Spleen (tissue), 11 donors: ENCODE results near the gene UQCR11. TPM values are rescaled to one million over a fixed set of nuclear protein-coding genes. Genes with fewer than 3 reads are reported as not detected.
A peak's percentile ranks its signal among the peaks of the same experiment; 100 is the strongest.

Experiments used
- DNase-seq: peaks from one replicate; pipeline ENCODE4 v3.0.0-alpha.2; 2020
- H3K27ac ChIP-seq, 8 donors: fragments of 200-600 bp; sonication (generic) in 7 of 8; 1 replicate in 4 of 8; 2 replicates in 4 of 8; pipeline versions ENCODE4 v1.5.0 to v1.8.0; 2016 to 2021; ENCODE audit warnings: inconsistent platforms in 4 of 8, mild to moderate bottlenecking in 4 of 8, moderate library complexity in 1 of 8
- H3K27me3 ChIP-seq, 7 donors: fragments of 200-600 bp; sonication (generic) in 6 of 7; replicated peaks in 1 of 7; 1 replicate in 4 of 7; 2 replicates in 3 of 7; pipeline versions ENCODE4 v1.5.0 to v1.8.0; 2016 to 2021; ENCODE audit warnings: inconsistent platforms in 3 of 7, mild to moderate bottlenecking in 1 of 7
- H3K36me3 ChIP-seq, 6 donors: fragments of 200-600 bp; sonication (generic) in 5 of 6; 1 replicate in 4 of 6; 2 replicates in 2 of 6; pipeline versions ENCODE4 v1.5.0 to v1.8.0; 2016 to 2021; ENCODE audit warnings: inconsistent platforms in 2 of 6
- H3K4me1 ChIP-seq, 6 donors: fragments of 200-600 bp; sonication (generic) in 5 of 6; 1 replicate in 3 of 6; 2 replicates in 3 of 6; pipeline versions ENCODE4 v1.5.0 to v1.8.0; 2016 to 2021; ENCODE audit warnings: inconsistent platforms in 3 of 6
- H3K4me3 ChIP-seq, 8 donors: fragments of 200-600 bp; sonication (generic) in 7 of 8; 1 replicate in 4 of 8; 2 replicates in 4 of 8; pipeline versions ENCODE4 v1.5.0 to v1.8.0; 2016 to 2021; ENCODE audit warnings: inconsistent platforms in 4 of 8, mild to moderate bottlenecking in 4 of 8, moderate library complexity in 2 of 8
- H3K9me3 ChIP-seq, 8 donors: fragments of 200-600 bp; sonication (generic) in 7 of 8; 1 replicate in 4 of 8; 2 replicates in 4 of 8; pipeline versions ENCODE4 v1.5.0 to v1.8.0; 2016 to 2021; ENCODE audit warnings: inconsistent platforms in 4 of 8
- POLR2A ChIP-seq, 3 donors: fragments of 450-650 bp; IDR thresholded peaks; one replicate each; pipeline ENCODE4 v1.5.1; 2017; ENCODE audit warnings: antibody characterized with exemption in 3 of 3, mild to moderate bottlenecking in 1 of 3
- POLR2AphosphoS5 ChIP-seq, 3 donors: sonication (generic); formaldehyde crosslinking; IDR thresholded peaks; one replicate each; pipeline ENCODE4 v1.5.1; 2017; ENCODE audit warnings: antibody characterized with exemption in 3 of 3
- WGBS, 5 donors: extraction: QIAGEN DNeasy Blood & Tissue Kit in 3 of 5; methylation state at CpG; one replicate each; pipeline versions ENCODE4 v1.1.5 to v1.1.7; 2013 to 2018; 5-methylcytosine and 5-hydroxymethylcytosine counted together
- intact Hi-C: fragments of 100-400 bp; cut with DNase I; formaldehyde crosslinking; loops from one replicate; pipeline ENCODE4 v1.15.0; 2023; ENCODE audit warnings: low total_unique reads
- polyA plus RNA-seq, 3 donors: library from polyadenylated mRNA; stranded (reverse); fragments of 200-250 nt; gene quantifications; one replicate each; pipeline ENCODE4 v1.2.1, GENCODE V29; 2013
- total RNA-seq, 7 donors: library from RNA; depleted of rRNA in 3 of 7; stranded (reverse); fragments of >200 nt in 3 of 7; fragmentation: NEBNext Ultra II Directional in 4 of 7; extraction: Animal tissue kit (Norgen Biotek cat#: 25700) in 4 of 7; gene quantifications; one replicate each; pipeline versions ENCODE4 v1.1.0 to v1.2.1, GENCODE V29; 2016 to 2021
- TF ChIP-seq, protein P1 (sequence below), 11 experiments: fragments of 200-600 bp in 7 of 11; fragments of 450-650 bp in 4 of 11; sonication (generic) in 4 of 11; IDR thresholded peaks in 8 of 11; conservative IDR thresholded peaks in 3 of 11; 1 replicate in 7 of 11; 2 replicates in 4 of 11; pipeline versions ENCODE4 v1.4.0 to v1.8.0; 2016 to 2021; ENCODE audit warnings: antibody characterized with exemption in 11 of 11, inconsistent platforms in 4 of 11, mild to moderate bottlenecking in 1 of 11
- donor health status: healthy with polysubstance abuse.
- donor health status: DM: no; HTN: no; CAD: no; lungs with moderate emphysema.
- donor health status: DM: no; HTN: no; CAD: no.
- donor health status: Bipolar disorder and iron deficiency.
- donor health status: healthy.
- donor health status: DM: no; HTN: no; CAD: no.
- donor health status: DM: yes; HTN: yes; CAD: no.

The UQCR11 gene
- total and polyA plus RNA-seq, 10 donors: 40.9 to 165 (median 137) TPM

DNA sequence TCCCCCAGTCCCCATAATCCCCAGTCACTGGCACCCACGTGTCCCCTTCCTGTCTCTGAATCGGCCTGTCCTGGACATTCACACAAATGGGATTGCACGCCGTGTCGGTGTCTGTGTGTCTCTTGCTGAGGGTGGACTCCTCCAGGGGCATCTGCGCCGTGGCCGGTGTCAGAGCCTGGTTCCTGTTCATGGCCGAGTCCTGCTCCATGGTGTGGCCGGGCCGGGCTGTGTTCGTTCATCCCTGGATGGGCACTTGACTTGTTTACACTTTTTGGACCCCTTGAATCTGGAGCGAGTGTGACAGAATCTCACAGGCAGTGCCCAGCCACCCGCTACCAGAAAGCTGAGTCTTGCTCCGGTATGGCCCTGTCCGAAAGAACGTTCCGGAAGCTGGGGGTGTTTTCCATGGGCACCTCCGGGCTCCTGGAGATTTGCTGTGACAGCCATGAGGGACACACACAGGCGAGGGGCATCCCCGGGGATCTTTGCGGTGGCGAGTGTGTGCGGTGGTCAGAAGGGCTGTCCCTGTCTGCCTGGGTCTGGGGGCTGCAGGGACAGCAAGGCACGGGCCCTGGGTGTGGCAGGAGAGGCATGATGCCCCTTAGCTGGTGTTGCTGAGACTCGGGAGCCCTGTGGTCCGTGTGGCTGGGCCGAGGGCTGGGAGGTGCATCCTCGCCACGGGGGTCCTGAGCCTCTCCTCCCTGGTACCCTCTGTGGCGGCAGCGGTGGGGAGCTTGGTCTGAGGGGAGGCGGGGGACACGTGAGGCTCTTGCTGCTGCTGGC, 30.7 kb downstream of the UQCR11 start:
- H3K4me3 ChIP-seq: no peak overlapping the region
- H3K9me3 ChIP-seq: no peaks in the 10 kb centered on the region
- H3K36me3 ChIP-seq: peaks cover 0 to 37% (median 27%) of the 10 kb centered on the region in 6 donors
- H3K27me3 ChIP-seq: peaks cover 0 to 2% (median 0%) of the 10 kb centered on the region in 7 donors
- H3K27ac ChIP-seq: no peak overlapping the region
- TF ChIP-seq POLR2AphosphoS5 (IDR thresholded peaks at IDR 0.05): peak in 2 of 3 donors; percentile 19 to 62
- TF ChIP-seq, protein P1, sequence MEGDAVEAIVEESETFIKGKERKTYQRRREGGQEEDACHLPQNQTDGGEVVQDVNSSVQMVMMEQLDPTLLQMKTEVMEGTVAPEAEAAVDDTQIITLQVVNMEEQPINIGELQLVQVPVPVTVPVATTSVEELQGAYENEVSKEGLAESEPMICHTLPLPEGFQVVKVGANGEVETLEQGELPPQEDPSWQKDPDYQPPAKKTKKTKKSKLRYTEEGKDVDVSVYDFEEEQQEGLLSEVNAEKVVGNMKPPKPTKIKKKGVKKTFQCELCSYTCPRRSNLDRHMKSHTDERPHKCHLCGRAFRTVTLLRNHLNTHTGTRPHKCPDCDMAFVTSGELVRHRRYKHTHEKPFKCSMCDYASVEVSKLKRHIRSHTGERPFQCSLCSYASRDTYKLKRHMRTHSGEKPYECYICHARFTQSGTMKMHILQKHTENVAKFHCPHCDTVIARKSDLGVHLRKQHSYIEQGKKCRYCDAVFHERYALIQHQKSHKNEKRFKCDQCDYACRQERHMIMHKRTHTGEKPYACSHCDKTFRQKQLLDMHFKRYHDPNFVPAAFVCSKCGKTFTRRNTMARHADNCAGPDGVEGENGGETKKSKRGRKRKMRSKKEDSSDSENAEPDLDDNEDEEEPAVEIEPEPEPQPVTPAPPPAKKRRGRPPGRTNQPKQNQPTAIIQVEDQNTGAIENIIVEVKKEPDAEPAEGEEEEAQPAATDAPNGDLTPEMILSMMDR (IDR thresholded peaks at IDR 0.05 in 8 of 11, conservative IDR thresholded peaks at IDR 0.05 in 3 of 11): no peak
- no peak for TF ChIP-seq POLR2A (IDR thresholded peaks at IDR 0.05)
- 82 to 92% (median 89%) methylated on average over 29 to 34 of the region's 34 CpGs for WGBS, 5 donors
- no peak for DNase-seq
- intact Hi-C loops: no loop called here
- peaks cover 0 to 2% (median 0%) of the 10 kb centered on the region in 6 donors for H3K4me1 ChIP-seq

DNA sequence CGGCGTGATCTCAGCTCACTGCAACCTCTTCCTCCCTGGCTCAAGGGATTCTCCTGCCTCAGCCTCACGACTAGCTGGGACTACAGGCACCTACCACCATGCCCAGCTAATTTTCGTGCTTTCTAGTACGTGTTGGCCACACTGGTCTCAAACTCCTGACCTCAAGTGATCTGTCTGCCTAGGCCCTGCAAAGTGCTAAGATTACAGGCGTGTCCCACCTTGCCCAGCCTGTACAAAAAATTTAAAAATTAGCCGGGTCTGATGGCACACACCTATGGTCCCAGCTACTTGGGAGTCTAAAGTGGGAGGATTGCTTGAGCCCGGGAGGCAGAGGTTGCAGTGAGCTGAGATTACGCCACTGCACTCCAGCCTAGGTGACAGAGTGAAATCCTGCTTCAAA, 32.5 kb downstream of the UQCR11 start:
- 81 to 93% (median 88%) methylated on average over 9 of the region's 9 CpGs for WGBS, 5 donors
- peaks cover 0 to 21% (median 14%) of the 10 kb centered on the region in 6 donors for H3K36me3 ChIP-seq
- H3K9me3 ChIP-seq: no peaks in the 10 kb centered on the region
- intact Hi-C loops: no loop called here
- no peak overlapping the region for H3K27ac ChIP-seq
- peaks cover 0 to 14% (median 0%) of the 10 kb centered on the region in 7 donors for H3K27me3 ChIP-seq
- TF ChIP-seq, protein P1 (IDR thresholded peaks at IDR 0.05 in 8 of 11, conservative IDR thresholded peaks at IDR 0.05 in 3 of 11): no peak
- TF ChIP-seq POLR2A (IDR thresholded peaks at IDR 0.05) (no peak), POLR2AphosphoS5 (IDR thresholded peaks at IDR 0.05) (no peak)
- DNase-seq: no peak
- H3K4me3 ChIP-seq: no peak overlapping the region
- H3K4me1 ChIP-seq: peaks cover 0 to 8% (median 7%) of the 10 kb centered on the region in 6 donors

DNA sequence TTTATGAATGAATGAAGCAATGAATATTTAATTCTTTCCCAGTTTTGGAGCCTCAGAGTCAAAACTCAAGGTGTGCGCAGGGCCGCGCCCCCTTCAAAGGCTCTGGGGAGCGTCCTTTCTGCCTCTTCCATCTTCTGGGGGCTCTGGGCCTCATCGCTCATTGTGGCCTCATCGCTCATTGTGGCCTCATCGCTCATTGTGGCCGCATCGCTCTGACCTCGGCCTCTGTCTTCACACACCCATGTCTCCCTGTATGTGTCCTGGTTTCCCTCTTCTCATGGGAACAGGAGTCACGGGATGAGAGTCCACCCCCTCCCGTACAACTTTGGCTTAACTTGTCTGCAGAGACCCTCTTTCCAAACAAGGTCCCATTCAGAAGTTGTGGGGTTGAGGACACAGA, 33.9 kb downstream of the UQCR11 start:
- intact Hi-C loops: no loop called here
- 90 to 97% (median 94%) methylated on average over 12 of the region's 12 CpGs for WGBS, 5 donors
- no peak for TF ChIP-seq POLR2AphosphoS5 (IDR thresholded peaks at IDR 0.05)
- TF ChIP-seq POLR2A (IDR thresholded peaks at IDR 0.05): no peak
- TF ChIP-seq, protein P1 (IDR thresholded peaks at IDR 0.05 in 8 of 11, conservative IDR thresholded peaks at IDR 0.05 in 3 of 11): no peak

DNA sequence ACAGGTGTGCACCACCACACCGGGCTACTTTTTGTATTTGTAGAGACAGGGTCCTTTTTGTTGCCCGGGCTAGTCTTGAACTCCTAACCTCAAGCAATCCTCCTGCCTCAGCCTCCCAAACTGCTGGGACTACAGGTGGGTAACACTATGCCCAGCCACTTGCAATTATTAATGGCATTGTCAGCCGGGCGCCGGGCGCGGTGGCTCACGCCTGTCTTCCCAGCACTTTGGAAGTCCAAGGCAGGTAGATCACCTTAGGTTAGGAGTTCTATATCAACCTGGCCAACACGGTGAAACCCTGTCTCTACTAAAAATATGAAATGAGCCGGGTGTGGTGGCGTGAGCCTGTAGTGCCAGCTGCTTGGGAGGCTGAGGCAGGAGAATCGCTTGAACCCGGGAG, 34.4 kb downstream of the UQCR11 start:
- no peak overlapping the region for H3K4me3 ChIP-seq
- H3K36me3 ChIP-seq: peaks cover 0 to 1% (median 0%) of the 10 kb centered on the region in 6 donors
- no peak overlapping the region for H3K27ac ChIP-seq
- DNase-seq: no peak
- 93 to 98% (median 96%) methylated on average over 13 of the region's 13 CpGs for WGBS, 5 donors
- H3K27me3 ChIP-seq: peaks cover 0 to 31% (median 10%) of the 10 kb centered on the region in 7 donors
- H3K4me1 ChIP-seq: peaks cover 0 to 24% (median 19%) of the 10 kb centered on the region in 6 donors
- H3K9me3 ChIP-seq: no peaks in the 10 kb centered on the region
- intact Hi-C loops: no loop called here
- TF ChIP-seq, protein P1 (IDR thresholded peaks at IDR 0.05 in 8 of 11, conservative IDR thresholded peaks at IDR 0.05 in 3 of 11): no peak
- TF ChIP-seq POLR2AphosphoS5 (IDR thresholded peaks at IDR 0.05) (no peak), POLR2A (IDR thresholded peaks at IDR 0.05) (no peak)

More for the DNA sequence above, 33.9 kb downstream of the UQCR11 start:
- DNase-seq: no peak
- Histone ChIP-seq H3K27me3 (peaks cover 0 to 26% (median 10%) of the 10 kb centered on the region in 7 donors), H3K4me3 (no peak overlapping the region), H3K9me3 (no peaks in the 10 kb centered on the region), H3K4me1 (peaks cover 0 to 19% (median 17%) of the 10 kb centered on the region in 6 donors), H3K36me3 (peaks cover 0 to 7% (median under 1%) of the 10 kb centered on the region in 6 donors), H3K27ac (no peak overlapping the region)
